Embryonic facial prominence (tissue), 1 donor: ENCODE measurements around the gene PDGFB.
"Not testable (repeated sequence)": the region's sequence is repeated elsewhere in the genome, so short reads cannot be mapped to it uniquely, and the experiment has no call there.

Experiments
- DNase-seq: peaks from one replicate; pipeline ENCODE4 v3.0.0-alpha.2; 2016; ENCODE audit errors: extremely low spot score

PDGFB gene

GRCh38 chr22:39227542-39228272, 17.1 kb downstream of the PDGFB start:
- no peak for DNase-seq

- DNase-seq = no peak
Observed at GRCh38 chr22:39226353-39226752, 18.4 kb downstream of the PDGFB start.

GRCh38 chr22:39225591-39225990, 19.2 kb downstream of the PDGFB start:
- no peak for DNase-seq

GRCh38 chr22:39224550-39224949, 20.2 kb downstream of the PDGFB start:
- DNase-seq = no peak

GRCh38 chr22:39223091-39223710, 21.6 kb downstream of the PDGFB start:
- DNase-seq = no peak

GRCh38 chr22:39221999-39222686, 22.6 kb downstream of the PDGFB start:
- no peak for DNase-seq

- DNase-seq = no peak
Observed at GRCh38 chr22:39220890-39221850, 23.6 kb downstream of the PDGFB start.

- DNase-seq = no peak
Observed at GRCh38 chr22:39220450-39220849, 24.3 kb downstream of the PDGFB start.

GRCh38 chr22:39219071-39220039, 25.4 kb downstream of the PDGFB start:
- no peak for DNase-seq

- not testable (repeated sequence) for DNase-seq
Observed at GRCh38 chr22:39218432-39218831, 26.4 kb downstream of the PDGFB start.

- no peak for DNase-seq
Observed at GRCh38 chr22:39216143-39216490, 28.7 kb downstream of the PDGFB start.

GRCh38 chr22:39215426-39216142, 29.2 kb downstream of the PDGFB start:
- no peak for DNase-seq

- DNase-seq = no peak
Observed at GRCh38 chr22:39215070-39215396, 29.7 kb downstream of the PDGFB start.

- DNase-seq = no peak
Observed at GRCh38 chr22:39214383-39215069, 30.3 kb downstream of the PDGFB start.

- no peak for DNase-seq
Observed at GRCh38 chr22:39214006-39214382, 30.8 kb downstream of the PDGFB start.

- DNase-seq = no peak
Observed at GRCh38 chr22:39212721-39213376, 31.9 kb downstream of the PDGFB start.

GRCh38 chr22:39209756-39210155, 35.0 kb downstream of the PDGFB start:
- DNase-seq = no peak

GRCh38 chr22:39208013-39208680, 36.6 kb downstream of the PDGFB start:
- no peak for DNase-seq
